ENCODE results near the gene NUDT3.

Gene NUDT3

GRCh38 chr6:34396518-34396917, 4.0 kb upstream of the NUDT3 start:
- ChIA-PET CTCF (interaction anchor here (0.6 kb wide), 1 partner anchor 19 kb away, joined by 5 read pairs; no protein-coding TSS in a partner anchor), POLR2A (no interaction called here)
- no peak for DNase-seq (ENCODE audit: extremely low spot score)
- TF ChIP-seq CTBP1 (IDR thresholded peaks at IDR 0.05; ENCODE audit: borderline replicate concordance) = no peak
- TF ChIP-seq TARDBP (IDR thresholded peaks at IDR 0.05) = no peak
- no peak for TF ChIP-seq SP1 (IDR thresholded peaks at IDR 0.05)
- TF ChIP-seq PKNOX1 (IDR thresholded peaks at IDR 0.05) = no peak
- TF ChIP-seq HDGF (IDR thresholded peaks at IDR 0.05; ENCODE audit: borderline replicate concordance) = no peak
- TF ChIP-seq FOXM1 (IDR thresholded peaks at IDR 0.05; ENCODE audit: borderline replicate concordance) = no peak

GRCh38 chr6:34393966-34394305, 1.5 kb upstream of the NUDT3 start:
- ChIA-PET CTCF (no interaction called here), POLR2A (no interaction called here)
- DNase-seq (ENCODE audit: extremely low spot score) = no peak
- TF ChIP-seq ELF4 (IDR thresholded peaks at IDR 0.05) (no peak), PKNOX1 (IDR thresholded peaks at IDR 0.05) (peak; percentile 57)

GRCh38 chr6:34393191-34393965, 909 bp upstream of the NUDT3 start:
- DNase-seq (ENCODE audit: extremely low spot score) = no peak
- ChIA-PET CTCF (no interaction called here), POLR2A (interaction anchor here (1.6 kb wide), 1 partner anchor 22 kb away, joined by 5 read pairs; no protein-coding TSS in a partner anchor)
- TF ChIP-seq FOXM1 (IDR thresholded peaks at IDR 0.05; ENCODE audit: borderline replicate concordance) (no peak), FOXK2 (IDR thresholded peaks at IDR 0.05) (no peak), SUZ12 (IDR thresholded peaks at IDR 0.05) (no peak), BHLHE40 (IDR thresholded peaks at IDR 0.05; ENCODE audit: borderline replicate concordance) (no peak), FOXA1 (IDR thresholded peaks at IDR 0.05) (no peak), NFRKB (IDR thresholded peaks at IDR 0.05) (no peak), CTBP1 (IDR thresholded peaks at IDR 0.05; ENCODE audit: borderline replicate concordance) (no peak), LEF1 (IDR thresholded peaks at IDR 0.05; ENCODE audit: borderline replicate concordance) (no peak)

- peak; percentile 30 for DNase-seq (ENCODE audit: extremely low spot score)
- POLR2A ChIA-PET = interaction anchor here (1.0 to 1.6 kb wide), 4 partner anchors 9 to 156 kb away, joined by 3 to 5 read pairs (median 4); partner anchors contain the start of gene HMGA1
- CTCF ChIA-PET = interaction anchor here (1.1 kb wide), 1 partner anchor 142 kb away, joined by 4 read pairs; no protein-coding TSS in a partner anchor
- TF ChIP-seq LEF1 (IDR thresholded peaks at IDR 0.05; ENCODE audit: borderline replicate concordance) = no peak
- peak; percentile 88 for TF ChIP-seq L3MBTL2 (conservative IDR thresholded peaks at IDR 0.05)
- no peak for TF ChIP-seq NFRKB (IDR thresholded peaks at IDR 0.05)
- TF ChIP-seq ZNF384 (IDR thresholded peaks at IDR 0.05) = no peak
- no peak for TF ChIP-seq HDGF (IDR thresholded peaks at IDR 0.05; ENCODE audit: borderline replicate concordance)
Observed at GRCh38 chr6:34391786-34392496, 528 bp downstream of the NUDT3 start.

- no peak for TF ChIP-seq L3MBTL2 (conservative IDR thresholded peaks at IDR 0.05)
- TF ChIP-seq NFRKB (IDR thresholded peaks at IDR 0.05) = no peak
- CTCF ChIA-PET = interaction anchor here (1.1 kb wide), 2 partner anchors 23 to 142 kb away, joined by 4 read pairs; no protein-coding TSS in a partner anchor
- POLR2A ChIA-PET = interaction anchor here (1.0 to 1.2 kb wide), 3 partner anchors 9 to 155 kb away, joined by 3 to 5 read pairs (median 3); partner anchors contain the start of gene HMGA1
- no peak for DNase-seq (ENCODE audit: extremely low spot score)
Observed at GRCh38 chr6:34391473-34391785, 1.0 kb downstream of the NUDT3 start.

GRCh38 chr6:34390531-34391472, 1.7 kb downstream of the NUDT3 start:
- DNase-seq (ENCODE audit: extremely low spot score) = peak; percentile 32
- CTCF ChIA-PET = interaction anchor here (0.9 to 1.1 kb wide), 3 partner anchors 24 to 147 kb away, joined by 4 read pairs; no protein-coding TSS in a partner anchor

More at GRCh38 chr6:34390531-34391472, 1.7 kb downstream of the NUDT3 start:
- TF ChIP-seq CTBP1 (IDR thresholded peaks at IDR 0.05; ENCODE audit: borderline replicate concordance) (peak; percentile 42; the same call in 1 of the 2 replicates), PKNOX1 (IDR thresholded peaks at IDR 0.05) (peak; percentile 77), NFRKB (IDR thresholded peaks at IDR 0.05) (no peak), FOXK2 (IDR thresholded peaks at IDR 0.05) (no peak)
- POLR2A ChIA-PET = interaction anchor here (0.8 to 1.2 kb wide), 4 partner anchors 8 to 154 kb away, joined by 3 to 8 read pairs (median 4); partner anchors contain the start of genes HMGA1 and SMIM29

All from HEK293T (cell line).